Thyroid gland (tissue), 4 donors: ENCODE measurements around the gene COL26A1.

Experiments used
- POLR2A ChIP-seq, 2 donors: fragments of 450-650 bp; IDR thresholded peaks; one replicate each; pipeline ENCODE4 v1.6.1; 2017; ENCODE audit warnings: antibody characterized with exemption in 2 of 2, mild to moderate bottlenecking in 2 of 2, moderate library complexity in 1 of 2
- TF ChIP-seq, protein P1 (sequence below), 6 experiments: fragments of 200-600 bp in 3 of 6; fragments of 450-650 bp in 3 of 6; sonication (generic) in 3 of 6; IDR thresholded peaks; one replicate each; pipeline ENCODE4 v1.5.1; 2016 to 2019; ENCODE audit warnings: antibody characterized with exemption in 6 of 6, mild to moderate bottlenecking in 2 of 6, inconsistent platforms in 1 of 6, moderate library complexity in 1 of 6

DNA sequence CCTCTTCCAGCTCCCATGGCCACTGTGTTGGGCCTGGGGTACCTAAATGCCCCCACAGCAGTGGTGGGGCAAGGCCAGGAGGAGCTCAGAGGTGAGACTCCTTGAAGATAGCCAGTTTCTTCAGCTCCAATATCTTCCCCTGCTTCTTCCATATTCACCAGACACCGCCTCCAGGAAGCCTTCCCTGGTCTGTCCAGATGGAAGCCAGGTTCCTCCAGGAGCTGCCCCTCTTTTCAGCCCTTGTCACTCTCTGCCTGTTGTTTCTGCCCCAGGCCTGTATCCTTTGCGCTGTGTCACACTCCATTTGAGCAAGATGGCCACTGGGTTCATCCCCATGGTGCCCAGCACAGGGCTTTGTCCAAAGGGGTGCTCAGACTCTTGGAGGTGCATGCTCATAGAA, 138.7 kb downstream of the COL26A1 start:
- TF ChIP-seq, protein P1, sequence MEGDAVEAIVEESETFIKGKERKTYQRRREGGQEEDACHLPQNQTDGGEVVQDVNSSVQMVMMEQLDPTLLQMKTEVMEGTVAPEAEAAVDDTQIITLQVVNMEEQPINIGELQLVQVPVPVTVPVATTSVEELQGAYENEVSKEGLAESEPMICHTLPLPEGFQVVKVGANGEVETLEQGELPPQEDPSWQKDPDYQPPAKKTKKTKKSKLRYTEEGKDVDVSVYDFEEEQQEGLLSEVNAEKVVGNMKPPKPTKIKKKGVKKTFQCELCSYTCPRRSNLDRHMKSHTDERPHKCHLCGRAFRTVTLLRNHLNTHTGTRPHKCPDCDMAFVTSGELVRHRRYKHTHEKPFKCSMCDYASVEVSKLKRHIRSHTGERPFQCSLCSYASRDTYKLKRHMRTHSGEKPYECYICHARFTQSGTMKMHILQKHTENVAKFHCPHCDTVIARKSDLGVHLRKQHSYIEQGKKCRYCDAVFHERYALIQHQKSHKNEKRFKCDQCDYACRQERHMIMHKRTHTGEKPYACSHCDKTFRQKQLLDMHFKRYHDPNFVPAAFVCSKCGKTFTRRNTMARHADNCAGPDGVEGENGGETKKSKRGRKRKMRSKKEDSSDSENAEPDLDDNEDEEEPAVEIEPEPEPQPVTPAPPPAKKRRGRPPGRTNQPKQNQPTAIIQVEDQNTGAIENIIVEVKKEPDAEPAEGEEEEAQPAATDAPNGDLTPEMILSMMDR (IDR thresholded peaks at IDR 0.05): no peak
- TF ChIP-seq POLR2A (IDR thresholded peaks at IDR 0.05): no peak
